Spleen (tissue), 11 donors: ENCODE results near the gene STRADB. TPM values are rescaled to one million over a fixed set of nuclear protein-coding genes. Genes with fewer than 3 reads are reported as not detected.

Source experiments
- DNase-seq: peaks from one replicate; pipeline ENCODE4 v3.0.0-alpha.2; 2020
- H3K27ac ChIP-seq, 8 donors: fragments of 200-600 bp; sonication (generic) in 7 of 8; 1 replicate in 4 of 8; 2 replicates in 4 of 8; pipeline versions ENCODE4 v1.5.0 to v1.8.0; 2016 to 2021; ENCODE audit warnings: inconsistent platforms in 4 of 8, mild to moderate bottlenecking in 4 of 8, moderate library complexity in 1 of 8
- H3K27me3 ChIP-seq, 7 donors: fragments of 200-600 bp; sonication (generic) in 6 of 7; replicated peaks in 1 of 7; 1 replicate in 4 of 7; 2 replicates in 3 of 7; pipeline versions ENCODE4 v1.5.0 to v1.8.0; 2016 to 2021; ENCODE audit warnings: inconsistent platforms in 3 of 7, mild to moderate bottlenecking in 1 of 7
- H3K36me3 ChIP-seq, 6 donors: fragments of 200-600 bp; sonication (generic) in 5 of 6; 1 replicate in 4 of 6; 2 replicates in 2 of 6; pipeline versions ENCODE4 v1.5.0 to v1.8.0; 2016 to 2021; ENCODE audit warnings: inconsistent platforms in 2 of 6
- H3K4me1 ChIP-seq, 6 donors: fragments of 200-600 bp; sonication (generic) in 5 of 6; 1 replicate in 3 of 6; 2 replicates in 3 of 6; pipeline versions ENCODE4 v1.5.0 to v1.8.0; 2016 to 2021; ENCODE audit warnings: inconsistent platforms in 3 of 6
- H3K4me3 ChIP-seq, 8 donors: fragments of 200-600 bp; sonication (generic) in 7 of 8; 1 replicate in 4 of 8; 2 replicates in 4 of 8; pipeline versions ENCODE4 v1.5.0 to v1.8.0; 2016 to 2021; ENCODE audit warnings: inconsistent platforms in 4 of 8, mild to moderate bottlenecking in 4 of 8, moderate library complexity in 2 of 8
- H3K9me3 ChIP-seq, 8 donors: fragments of 200-600 bp; sonication (generic) in 7 of 8; 1 replicate in 4 of 8; 2 replicates in 4 of 8; pipeline versions ENCODE4 v1.5.0 to v1.8.0; 2016 to 2021; ENCODE audit warnings: inconsistent platforms in 4 of 8
- POLR2A ChIP-seq, 3 donors: fragments of 450-650 bp; IDR thresholded peaks; one replicate each; pipeline ENCODE4 v1.5.1; 2017; ENCODE audit warnings: antibody characterized with exemption in 3 of 3, mild to moderate bottlenecking in 1 of 3
- POLR2AphosphoS5 ChIP-seq, 3 donors: sonication (generic); formaldehyde crosslinking; IDR thresholded peaks; one replicate each; pipeline ENCODE4 v1.5.1; 2017; ENCODE audit warnings: antibody characterized with exemption in 3 of 3
- WGBS, 5 donors: extraction: QIAGEN DNeasy Blood & Tissue Kit in 3 of 5; methylation state at CpG; one replicate each; pipeline versions ENCODE4 v1.1.5 to v1.1.7; 2013 to 2018; 5-methylcytosine and 5-hydroxymethylcytosine counted together
- intact Hi-C: fragments of 100-400 bp; cut with DNase I; formaldehyde crosslinking; loops from one replicate; pipeline ENCODE4 v1.15.0; 2023; ENCODE audit warnings: low total_unique reads
- polyA plus RNA-seq, 3 donors: library from polyadenylated mRNA; stranded (reverse); fragments of 200-250 nt; gene quantifications; one replicate each; pipeline ENCODE4 v1.2.1, GENCODE V29; 2013
- total RNA-seq, 7 donors: library from RNA; depleted of rRNA in 3 of 7; stranded (reverse); fragments of >200 nt in 3 of 7; fragmentation: NEBNext Ultra II Directional in 4 of 7; extraction: Animal tissue kit (Norgen Biotek cat#: 25700) in 4 of 7; gene quantifications; one replicate each; pipeline versions ENCODE4 v1.1.0 to v1.2.1, GENCODE V29; 2016 to 2021
- TF ChIP-seq, protein P1 (sequence below), 11 experiments: fragments of 200-600 bp in 7 of 11; fragments of 450-650 bp in 4 of 11; sonication (generic) in 4 of 11; IDR thresholded peaks in 8 of 11; conservative IDR thresholded peaks in 3 of 11; 1 replicate in 7 of 11; 2 replicates in 4 of 11; pipeline versions ENCODE4 v1.4.0 to v1.8.0; 2016 to 2021; ENCODE audit warnings: antibody characterized with exemption in 11 of 11, inconsistent platforms in 4 of 11, mild to moderate bottlenecking in 1 of 11
- donor health status: healthy with polysubstance abuse.
- donor health status: DM: no; HTN: no; CAD: no; lungs with moderate emphysema.
- donor health status: DM: no; HTN: no; CAD: no.
- donor health status: Bipolar disorder and iron deficiency.
- donor health status: healthy.
- donor health status: DM: no; HTN: no; CAD: no.
- donor health status: DM: yes; HTN: yes; CAD: no.

STRADB gene
- total and polyA plus RNA-seq, 10 donors = 13.4 to 45.3 (median 20.3) TPM

- peaks cover 0 to 61% (median 25%) of the 10 kb centered on the region in 6 donors for H3K4me1 ChIP-seq
Observed at GRCh38 chr2:201403880-201404279, 47.7 kb upstream of the STRADB start.

GRCh38 chr2:201404699-201405280, 46.8 kb upstream of the STRADB start:
- H3K36me3 ChIP-seq = peaks cover 0 to 15% (median under 1%) of the 10 kb centered on the region in 6 donors
- H3K4me3 ChIP-seq = no peak overlapping the region
- TF ChIP-seq, protein P1, sequence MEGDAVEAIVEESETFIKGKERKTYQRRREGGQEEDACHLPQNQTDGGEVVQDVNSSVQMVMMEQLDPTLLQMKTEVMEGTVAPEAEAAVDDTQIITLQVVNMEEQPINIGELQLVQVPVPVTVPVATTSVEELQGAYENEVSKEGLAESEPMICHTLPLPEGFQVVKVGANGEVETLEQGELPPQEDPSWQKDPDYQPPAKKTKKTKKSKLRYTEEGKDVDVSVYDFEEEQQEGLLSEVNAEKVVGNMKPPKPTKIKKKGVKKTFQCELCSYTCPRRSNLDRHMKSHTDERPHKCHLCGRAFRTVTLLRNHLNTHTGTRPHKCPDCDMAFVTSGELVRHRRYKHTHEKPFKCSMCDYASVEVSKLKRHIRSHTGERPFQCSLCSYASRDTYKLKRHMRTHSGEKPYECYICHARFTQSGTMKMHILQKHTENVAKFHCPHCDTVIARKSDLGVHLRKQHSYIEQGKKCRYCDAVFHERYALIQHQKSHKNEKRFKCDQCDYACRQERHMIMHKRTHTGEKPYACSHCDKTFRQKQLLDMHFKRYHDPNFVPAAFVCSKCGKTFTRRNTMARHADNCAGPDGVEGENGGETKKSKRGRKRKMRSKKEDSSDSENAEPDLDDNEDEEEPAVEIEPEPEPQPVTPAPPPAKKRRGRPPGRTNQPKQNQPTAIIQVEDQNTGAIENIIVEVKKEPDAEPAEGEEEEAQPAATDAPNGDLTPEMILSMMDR (IDR thresholded peaks at IDR 0.05 in 8 of 11, conservative IDR thresholded peaks at IDR 0.05 in 3 of 11) = no peak
- no peak for TF ChIP-seq POLR2A (IDR thresholded peaks at IDR 0.05)
- TF ChIP-seq POLR2AphosphoS5 (IDR thresholded peaks at IDR 0.05) = no peak
- no peaks in the 10 kb centered on the region for H3K9me3 ChIP-seq
- H3K4me1 ChIP-seq = peaks cover 0 to 61% (median 25%) of the 10 kb centered on the region in 6 donors
- WGBS, 5 donors = 56 to 78% (median 73%) methylated on average over 3 of the region's 3 CpGs
- no peaks in the 10 kb centered on the region for H3K27me3 ChIP-seq
- intact Hi-C loops = no loop called here
- no peak overlapping the region for H3K27ac ChIP-seq
- DNase-seq = no peak

More at GRCh38 chr2:201403880-201404279, 47.7 kb upstream of the STRADB start:
- TF ChIP-seq POLR2A (IDR thresholded peaks at IDR 0.05) (no peak), POLR2AphosphoS5 (IDR thresholded peaks at IDR 0.05) (no peak)
- TF ChIP-seq, protein P1 (IDR thresholded peaks at IDR 0.05 in 8 of 11, conservative IDR thresholded peaks at IDR 0.05 in 3 of 11) = no peak
- 90 to 95% (median 94%) methylated on average over 3 of the region's 3 CpGs for WGBS, 5 donors
- Histone ChIP-seq H3K4me3 (no peak overlapping the region), H3K27me3 (no peaks in the 10 kb centered on the region), H3K36me3 (peaks cover 0 to 24% (median 5%) of the 10 kb centered on the region in 6 donors), H3K27ac (no peak overlapping the region), H3K9me3 (no peaks in the 10 kb centered on the region)
- intact Hi-C loops = no loop called here
- no peak for DNase-seq

DNA sequence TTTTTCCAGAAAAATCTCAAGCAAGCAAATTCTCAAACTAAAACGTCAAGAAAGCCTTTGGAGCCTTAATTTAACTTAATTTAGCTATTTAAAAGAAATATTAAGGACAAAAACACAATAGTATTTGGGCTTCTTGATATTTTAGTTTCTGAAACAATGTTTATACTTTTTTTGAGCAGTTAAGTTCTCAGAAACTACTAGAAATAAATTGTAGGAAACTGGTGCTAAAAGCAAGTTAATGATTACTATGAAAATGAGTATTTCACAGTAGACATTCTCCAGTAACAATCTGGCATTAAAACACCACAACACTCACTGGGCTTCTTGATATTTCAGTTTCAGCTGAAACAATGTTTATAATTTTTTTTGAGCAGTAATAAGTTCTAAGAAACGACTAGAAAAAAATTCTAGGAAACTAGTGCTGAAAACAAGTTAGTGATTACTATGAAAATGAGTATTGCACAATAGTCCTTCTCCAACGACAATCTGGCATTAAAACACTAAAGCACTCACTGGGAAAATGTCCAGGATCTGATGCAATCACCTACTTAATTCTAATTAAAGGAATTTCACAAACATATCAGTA, 45.4 kb upstream of the STRADB start:
- no peaks in the 10 kb centered on the region for H3K27me3 ChIP-seq
- H3K9me3 ChIP-seq = no peaks in the 10 kb centered on the region
- 26 to 43% (median 33%) methylated on average over 3 of the region's 3 CpGs for WGBS, 5 donors
- intact Hi-C loops = no loop called here
- TF ChIP-seq, protein P1 (IDR thresholded peaks at IDR 0.05 in 8 of 11, conservative IDR thresholded peaks at IDR 0.05 in 3 of 11) = no peak
- no peak for TF ChIP-seq POLR2AphosphoS5 (IDR thresholded peaks at IDR 0.05)
- no peak for TF ChIP-seq POLR2A (IDR thresholded peaks at IDR 0.05)
- peak overlapping the region in 1 of 8 donors; percentile 11 for H3K27ac ChIP-seq
- no peak for DNase-seq
- peaks cover 0 to 59% (median 25%) of the 10 kb centered on the region in 6 donors for H3K4me1 ChIP-seq
- H3K4me3 ChIP-seq = no peak overlapping the region
- H3K36me3 ChIP-seq = peaks cover 0 to 10% (median 0%) of the 10 kb centered on the region in 6 donors

- no peaks in the 10 kb centered on the region for H3K9me3 ChIP-seq
- no peak for TF ChIP-seq POLR2AphosphoS5 (IDR thresholded peaks at IDR 0.05)
- DNase-seq = no peak
- H3K27me3 ChIP-seq = no peaks in the 10 kb centered on the region
- no peak overlapping the region for H3K27ac ChIP-seq
- peaks cover 0 to 16% (median 0%) of the 10 kb centered on the region in 6 donors for H3K36me3 ChIP-seq
- 89 to 98% (median 95%) methylated on average over 2 of the region's 2 CpGs for WGBS, 5 donors
- H3K4me3 ChIP-seq = no peak overlapping the region
- intact Hi-C loops = no loop called here
- H3K4me1 ChIP-seq = peaks cover 0 to 61% (median 25%) of the 10 kb centered on the region in 6 donors
Observed at GRCh38 chr2:201407265-201407664, 44.3 kb upstream of the STRADB start.
